Activated T-cell treated with anti-CD3 and anti-CD28 coated beads for 48 hours (primary cell): ENCODE data around the gene REC8.
"Not testable (repeated sequence)": the region's sequence is repeated elsewhere in the genome, so short reads cannot be mapped to it uniquely, and the experiment has no call there.

Experiments used
- DNase-seq: peaks from one replicate; pipeline ENCODE4 v3.0.0-alpha.2; 2020; ENCODE audit warnings: low read depth

Gene REC8

DNA sequence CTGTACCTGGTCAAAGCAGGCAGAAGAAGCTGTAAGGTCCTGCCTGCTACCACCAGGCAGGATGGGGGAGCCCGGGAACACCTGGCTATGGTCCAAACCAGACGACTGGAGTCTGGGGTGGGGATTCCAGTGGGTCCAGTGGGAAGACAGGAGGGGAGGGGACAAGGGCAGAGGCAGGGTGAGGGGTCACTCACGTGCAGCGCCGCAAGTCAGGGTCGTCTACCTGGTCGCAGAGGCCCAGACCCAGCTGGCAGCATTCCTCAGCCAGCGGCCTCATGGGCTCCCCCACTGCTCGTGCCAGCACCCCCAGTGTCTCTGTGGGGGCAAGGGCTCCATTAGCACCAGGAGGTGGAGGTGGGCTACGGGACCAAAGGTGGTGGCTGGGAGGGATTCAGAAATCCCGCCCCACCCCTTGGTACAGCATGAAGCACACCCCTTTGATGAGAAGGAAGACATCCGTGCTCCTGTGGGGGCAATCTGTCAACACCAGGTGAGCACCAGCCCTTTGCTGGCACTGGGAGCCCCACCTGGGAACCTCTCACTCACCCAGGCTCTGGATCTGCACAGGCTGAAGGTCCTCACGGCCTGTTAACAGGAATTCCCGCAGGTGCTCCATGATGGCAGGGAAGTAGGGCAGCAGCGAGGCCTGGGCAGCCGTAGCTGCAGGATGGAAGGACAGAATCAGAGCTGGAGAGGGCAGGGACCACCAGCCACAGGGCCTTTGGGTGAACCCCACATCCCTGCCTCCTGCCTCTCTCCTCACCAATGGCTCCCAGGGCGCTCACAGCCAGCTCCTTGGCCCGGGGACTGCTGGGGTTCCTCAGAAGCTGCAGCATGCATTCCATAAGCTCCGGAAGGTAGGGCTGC lies 12.5 kb downstream of the REC8 start:
- no peak for DNase-seq

- no peak for DNase-seq
Observed at GRCh38 chr14:24185026-24185425, 13.1 kb downstream of the REC8 start.

- DNase-seq, result no peak
Observed at GRCh38 chr14:24185741-24186140, 13.9 kb downstream of the REC8 start.

DNA sequence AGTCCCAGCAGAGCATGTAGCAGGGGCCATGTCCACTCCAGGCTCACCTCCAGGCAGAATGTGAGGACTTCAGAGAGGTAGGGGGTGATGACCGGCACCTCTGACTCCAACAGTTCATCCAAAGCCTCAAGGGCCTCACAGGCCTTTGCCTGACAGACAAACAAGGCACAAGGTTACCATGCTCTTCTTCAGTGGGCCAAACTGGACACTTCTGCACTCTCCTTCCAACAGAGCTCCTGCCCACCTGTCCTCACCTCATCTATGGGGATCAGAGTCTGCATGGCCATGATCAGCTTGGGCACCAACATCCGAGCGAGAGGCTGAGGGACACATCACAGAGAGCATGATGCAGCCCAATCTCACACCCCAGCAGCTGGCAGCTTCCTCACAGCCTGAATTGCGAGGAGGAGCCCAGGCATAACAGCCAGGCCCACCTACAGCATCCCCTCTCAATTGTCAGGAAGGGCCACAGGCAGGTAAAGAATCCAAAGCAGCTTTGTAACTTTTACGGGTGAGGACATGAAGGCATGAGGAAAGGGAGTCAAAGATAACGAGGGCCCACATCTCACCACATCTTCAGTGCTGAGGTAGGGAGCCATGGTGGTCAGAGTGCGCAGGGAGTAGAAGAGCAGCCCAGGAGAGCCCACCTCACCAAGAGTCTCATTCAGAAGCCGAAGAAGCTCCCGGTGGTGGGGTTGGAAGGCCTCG lies 15.1 kb downstream of the REC8 start:
- DNase-seq, result no peak

- no peak for DNase-seq
Observed at GRCh38 chr14:24187539-24187915, 15.6 kb downstream of the REC8 start.

DNA sequence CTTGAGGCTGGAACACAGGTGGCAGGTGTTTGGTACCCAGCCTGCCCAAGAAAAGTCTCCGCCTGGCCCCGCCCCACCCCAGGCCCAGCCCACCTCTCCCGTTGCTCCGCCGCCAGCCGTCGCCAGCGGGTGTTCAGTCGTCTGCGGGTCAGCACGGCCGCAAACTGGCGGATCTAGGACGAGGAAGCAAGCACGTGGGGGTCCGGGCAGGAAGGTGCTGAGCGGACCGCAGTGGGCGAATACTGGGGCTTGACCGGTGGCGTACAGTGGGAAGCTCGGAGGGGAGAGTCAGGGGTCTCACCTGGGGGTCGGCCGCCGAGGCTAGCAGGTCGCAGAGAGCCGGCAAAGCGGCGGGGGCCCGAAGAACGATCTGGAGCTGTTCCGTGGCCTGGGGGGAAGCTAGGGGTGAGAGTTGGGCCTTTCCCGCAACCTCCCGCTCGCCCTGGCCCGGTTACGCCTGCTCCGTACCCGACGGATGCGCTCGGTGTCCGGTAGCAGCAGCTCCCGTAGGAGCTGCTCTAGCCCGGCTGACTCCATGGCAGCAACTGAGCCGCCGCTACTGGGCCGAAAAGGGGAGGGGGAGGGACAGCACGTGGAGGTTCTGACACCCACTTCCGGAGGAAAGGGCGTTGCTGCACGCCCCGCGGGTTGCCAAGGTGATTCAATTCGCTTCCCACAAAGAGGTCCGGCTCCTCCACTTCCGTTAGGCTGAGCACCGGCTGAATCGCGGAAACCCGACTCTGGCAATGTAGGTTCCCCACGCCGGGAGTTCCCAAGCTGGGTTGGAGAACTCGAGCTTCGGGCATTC lies 16.6 kb downstream of the REC8 start, which contains the start of gene IPO4:
IPO4 (minus strand) TSS at position 566 of the 808 bp plus-strand sequence; CDS start at position 537, 29 bp downstream.
- peak; percentile 88 for DNase-seq

DNA sequence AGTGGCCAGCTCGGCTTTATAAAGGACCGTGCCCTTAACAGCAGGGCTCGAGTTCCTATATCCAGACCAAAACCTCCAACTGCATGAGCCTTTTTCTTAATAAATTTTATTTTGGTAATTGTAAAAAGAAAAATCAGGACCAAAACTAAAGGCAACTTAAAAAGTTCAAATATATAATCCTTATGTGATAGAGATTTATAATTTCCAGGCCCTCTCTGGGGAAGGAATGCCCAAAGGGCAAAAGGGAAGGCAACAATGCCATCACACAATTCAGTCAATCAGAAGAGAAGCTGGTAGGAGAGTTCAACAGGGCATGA lies 17.1 kb downstream of the REC8 start:
- DNase-seq, result no peak

DNA sequence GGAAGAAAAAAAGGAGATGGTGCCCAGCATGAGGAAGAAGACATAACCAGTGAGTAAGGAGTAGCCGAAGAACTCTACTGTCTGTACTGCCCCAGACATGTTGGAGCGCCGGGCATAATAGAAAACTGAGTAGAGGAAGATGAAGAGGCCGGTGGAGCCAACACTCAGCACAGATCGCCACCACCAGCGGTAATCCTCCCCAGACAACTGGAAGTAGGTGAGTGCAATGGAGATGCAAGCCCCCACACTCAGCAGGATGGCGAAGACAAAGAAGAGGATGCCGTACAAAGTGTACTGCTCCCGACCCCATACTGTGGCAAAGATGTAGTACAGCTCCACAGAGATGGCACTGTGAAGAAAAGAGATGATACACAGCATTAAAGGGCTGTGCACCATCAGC lies 17.6 kb downstream of the REC8 start:
- DNase-seq, result no peak

GRCh38 chr14:24190416-24190815 lies 18.5 kb downstream of the REC8 start:
- DNase-seq, result no peak

GRCh38 chr14:24192933-24193332 lies 21.1 kb downstream of the REC8 start:
- DNase-seq, result no peak

- DNase-seq, result no peak
Observed at GRCh38 chr14:24194186-24194872, 22.4 kb downstream of the REC8 start.

DNA sequence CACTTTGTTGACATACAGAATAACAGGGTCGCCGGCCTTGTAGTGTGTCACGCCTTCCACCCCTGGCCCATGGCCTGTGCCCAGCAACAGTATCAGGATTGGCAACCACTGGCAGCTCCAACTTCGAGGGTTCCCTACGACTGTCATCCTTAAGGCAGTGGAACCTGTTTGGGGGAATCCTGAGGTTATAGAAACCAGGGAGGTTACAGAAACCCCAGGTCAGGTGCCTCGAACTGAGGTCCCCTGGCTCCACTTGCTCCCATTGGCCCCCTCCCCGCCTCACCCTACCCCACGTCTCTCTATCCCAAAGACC lies 22.9 kb downstream of the REC8 start:
- no peak for DNase-seq

GRCh38 chr14:24195186-24196070 lies 23.5 kb downstream of the REC8 start, which contains the start of gene TM9SF1:
TM9SF1 (minus strand) TSS chr14:24195441; CDS start chr14:24195019, 422 bp downstream.
- DNase-seq, result peak; percentile 85

GRCh38 chr14:24196071-24197055 lies 24.5 kb downstream of the REC8 start:
- no peak for DNase-seq

- DNase-seq, result no peak
Observed at GRCh38 chr14:24197056-24197450, 25.2 kb downstream of the REC8 start.

DNA sequence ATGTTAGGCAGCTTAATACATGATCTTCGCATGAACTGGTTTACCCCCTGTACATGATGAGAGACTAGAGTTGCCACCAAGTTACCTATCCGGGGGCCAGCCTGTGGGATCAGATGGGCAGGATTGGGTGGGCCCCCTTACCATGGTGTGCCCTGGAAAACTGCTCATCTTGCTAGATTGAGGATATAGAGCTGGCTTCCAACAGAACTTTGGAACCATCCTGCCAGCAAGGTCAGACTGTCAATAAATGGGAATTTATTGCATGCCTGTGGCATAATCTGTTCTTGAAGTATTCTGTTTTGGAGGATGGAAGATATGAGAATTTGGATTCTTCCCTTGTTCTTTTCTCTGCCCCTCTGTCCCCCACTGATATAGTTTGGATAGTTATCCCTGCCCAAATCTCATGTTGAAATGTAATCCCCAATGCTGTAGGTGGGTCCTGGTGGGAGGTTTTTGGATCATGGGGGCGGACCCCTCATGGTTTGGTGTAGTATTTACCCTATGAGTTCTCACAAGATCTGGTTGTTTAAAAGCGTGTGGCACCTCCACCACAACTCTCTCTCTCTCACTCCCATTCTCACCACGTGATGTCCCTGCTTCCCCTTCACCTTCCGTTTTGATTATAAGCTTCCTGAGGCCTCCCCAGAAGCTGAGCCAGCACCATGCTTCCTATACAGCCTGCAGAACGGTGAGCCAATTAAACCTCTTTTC lies 27.1 kb downstream of the REC8 start:
- no peak for DNase-seq

DNA sequence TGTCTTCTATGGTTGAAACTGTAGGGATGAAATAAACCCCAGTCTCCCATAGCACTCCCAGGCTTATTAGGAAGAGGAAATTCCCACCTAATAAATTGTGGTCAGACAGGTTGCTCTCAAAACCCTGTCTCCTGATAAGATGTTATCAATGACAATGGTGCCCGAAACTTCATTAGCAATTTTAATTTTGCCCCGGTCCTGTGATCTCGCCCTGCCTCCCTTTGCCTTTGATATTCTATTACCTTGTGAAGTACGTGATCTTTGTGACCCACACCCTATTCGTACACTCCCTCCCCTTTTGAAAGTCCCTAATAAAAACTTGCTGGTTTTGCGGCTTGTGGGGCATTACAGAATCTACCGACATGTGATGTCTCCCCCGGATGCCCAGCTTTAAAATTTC lies 30.7 kb downstream of the REC8 start:
- not testable (repeated sequence) for DNase-seq

- not testable (repeated sequence) for DNase-seq
Observed at GRCh38 chr14:24203249-24203886, 31.5 kb downstream of the REC8 start.
